Stimulated activated CD4-positive, alpha-beta T cell treated with anti-CD3 and anti-CD28 coated beads, Interleukin-15, amount 100 ng/mL, for 48 hours (primary cell): ENCODE measurements around the gene LSM5.

Experiments
- DNase-seq, 2 donors: peaks; one replicate each; pipeline ENCODE4 v3.0.0-alpha.2; 2020; ENCODE audit warnings: low read depth in 2 of 2

The LSM5 gene

DNA sequence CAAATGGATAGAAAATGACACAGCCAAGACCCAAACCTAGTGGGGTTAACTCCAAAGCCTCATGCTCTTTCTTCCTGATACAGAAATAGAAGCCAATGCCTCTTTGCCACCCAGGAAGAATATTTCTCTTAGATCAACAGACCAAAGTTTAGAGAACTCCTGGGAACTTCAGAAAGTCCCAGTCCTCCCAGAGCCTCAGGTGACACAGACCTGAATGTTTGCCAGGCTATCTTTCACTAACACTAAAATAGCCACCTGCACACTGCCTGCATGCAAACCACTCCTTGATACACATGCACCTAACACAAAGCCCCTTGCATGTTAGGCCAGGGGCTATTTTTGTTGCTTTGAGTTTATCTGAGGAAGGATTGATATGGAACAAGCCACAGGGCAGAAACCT, 27.7 kb downstream of the LSM5 start:
- DNase-seq: no peak

- no peak for DNase-seq
These were observed 28.7 kb downstream of the LSM5 start for GRCh38 chr7:32461484-32461883.

GRCh38 chr7:32459788-32460187, 30.4 kb downstream of the LSM5 start:
- DNase-seq: no peak

DNA sequence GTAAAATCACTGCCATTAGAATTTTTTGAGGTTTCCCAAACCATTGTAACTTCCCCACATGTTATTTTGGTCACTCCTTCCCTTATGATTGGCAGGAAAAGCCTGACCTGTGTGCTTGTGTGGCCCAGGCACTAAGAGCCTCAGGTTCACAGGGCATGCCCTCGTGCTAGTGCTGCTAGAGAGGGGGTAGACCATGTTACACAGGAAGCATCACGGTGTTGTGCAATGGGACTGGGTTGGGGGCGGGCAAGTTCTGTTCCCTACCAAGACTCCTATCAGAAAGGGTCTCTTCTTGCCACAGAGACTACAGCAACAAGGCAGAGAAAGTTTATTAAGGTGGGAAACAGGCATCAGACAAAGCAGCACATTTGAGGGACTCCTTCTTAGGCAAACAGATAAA, 32.2 kb downstream of the LSM5 start:
- DNase-seq: no peak

DNA sequence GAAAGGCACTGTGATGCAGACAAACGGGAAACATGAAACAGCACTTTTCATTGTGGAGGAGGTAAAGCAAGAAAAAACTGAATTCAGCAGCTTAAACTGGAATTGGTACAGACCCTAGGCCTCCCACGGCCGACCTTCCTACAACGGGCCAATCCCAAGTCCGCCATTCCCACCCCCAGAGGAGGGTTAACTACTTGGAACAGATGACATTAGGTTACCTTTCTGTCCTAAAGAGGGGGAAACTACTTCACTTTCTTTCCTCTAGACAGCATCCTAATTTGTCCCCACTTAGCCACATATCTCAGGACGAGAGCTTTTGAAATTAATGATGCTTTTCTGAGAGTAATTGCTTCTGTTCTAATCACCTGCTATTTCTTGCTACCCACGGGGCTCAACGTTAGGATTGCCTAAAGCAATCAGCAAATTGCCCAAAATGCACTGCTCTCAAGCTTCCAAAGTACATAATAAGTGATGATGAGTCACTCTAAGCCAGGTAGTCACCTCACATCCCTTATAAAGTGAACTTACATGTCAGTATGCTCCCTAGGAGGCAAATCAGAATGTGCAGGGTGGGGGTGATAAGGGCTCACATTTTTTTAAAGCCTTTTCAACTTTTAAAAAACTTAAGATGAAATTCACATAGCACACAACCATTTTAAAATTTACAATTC, 36.7 kb downstream of the LSM5 start:
- no peak for DNase-seq

DNA sequence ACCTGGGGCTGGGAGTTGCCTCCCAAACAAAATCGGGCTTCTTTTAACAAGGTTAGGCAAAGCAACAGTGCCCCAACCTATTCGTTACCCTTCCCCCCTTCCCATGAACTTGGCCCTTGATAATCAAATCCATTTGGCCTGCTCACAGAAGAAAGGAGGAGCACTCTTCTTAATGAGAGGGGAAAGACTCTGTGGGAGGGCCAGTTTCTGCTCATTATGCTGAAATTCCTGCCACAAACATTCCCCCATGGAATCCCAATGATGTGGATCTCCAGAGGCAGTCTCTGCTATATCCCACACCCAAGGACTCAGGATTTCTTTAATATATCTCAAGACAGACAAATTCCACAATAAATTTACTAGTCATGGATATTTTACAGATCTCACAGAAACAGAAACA, 43.0 kb downstream of the LSM5 start:
- DNase-seq: no peak

DNA sequence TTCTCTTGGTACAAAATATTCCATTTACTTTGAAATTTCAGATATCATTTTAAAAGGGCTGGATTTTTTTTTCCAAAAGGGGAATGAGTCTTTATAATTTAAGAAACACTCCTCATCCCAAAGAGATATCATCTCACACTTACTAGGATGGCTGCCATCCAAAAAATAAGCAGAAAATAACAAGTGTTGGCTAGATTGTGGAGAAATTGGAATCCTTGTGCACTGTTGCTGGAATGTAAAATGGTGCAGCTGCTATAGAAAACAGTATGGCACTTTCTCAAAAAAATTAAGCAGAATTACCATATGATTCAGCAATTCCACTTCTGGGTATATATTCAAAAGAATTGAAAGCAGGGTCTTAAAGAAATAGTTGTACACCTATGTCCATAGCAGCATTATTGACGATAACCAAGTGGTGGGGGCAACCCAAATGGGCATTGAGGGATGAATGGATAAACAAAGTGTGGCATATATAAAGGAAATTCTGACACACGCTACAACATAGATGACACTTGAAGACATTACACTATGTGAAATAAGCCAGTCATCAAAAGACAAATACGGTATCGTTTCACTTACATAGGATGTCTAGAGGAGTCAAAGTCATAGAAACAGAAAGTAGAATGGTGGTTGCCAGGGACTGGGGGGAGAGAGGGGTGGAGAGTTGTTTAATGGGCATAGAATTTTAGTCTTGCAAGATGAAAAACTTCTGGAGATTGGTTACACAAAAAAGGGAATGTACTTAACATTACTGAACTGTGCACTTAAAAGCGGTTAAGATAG, 53.8 kb downstream of the LSM5 start:
- DNase-seq: no peak
